ENCODE results near the gene RNF149.
"Not testable (repeated sequence)": the region's sequence is repeated elsewhere in the genome, so short reads cannot be mapped to it uniquely, and the experiment has no call there.

Gene RNF149

DNA sequence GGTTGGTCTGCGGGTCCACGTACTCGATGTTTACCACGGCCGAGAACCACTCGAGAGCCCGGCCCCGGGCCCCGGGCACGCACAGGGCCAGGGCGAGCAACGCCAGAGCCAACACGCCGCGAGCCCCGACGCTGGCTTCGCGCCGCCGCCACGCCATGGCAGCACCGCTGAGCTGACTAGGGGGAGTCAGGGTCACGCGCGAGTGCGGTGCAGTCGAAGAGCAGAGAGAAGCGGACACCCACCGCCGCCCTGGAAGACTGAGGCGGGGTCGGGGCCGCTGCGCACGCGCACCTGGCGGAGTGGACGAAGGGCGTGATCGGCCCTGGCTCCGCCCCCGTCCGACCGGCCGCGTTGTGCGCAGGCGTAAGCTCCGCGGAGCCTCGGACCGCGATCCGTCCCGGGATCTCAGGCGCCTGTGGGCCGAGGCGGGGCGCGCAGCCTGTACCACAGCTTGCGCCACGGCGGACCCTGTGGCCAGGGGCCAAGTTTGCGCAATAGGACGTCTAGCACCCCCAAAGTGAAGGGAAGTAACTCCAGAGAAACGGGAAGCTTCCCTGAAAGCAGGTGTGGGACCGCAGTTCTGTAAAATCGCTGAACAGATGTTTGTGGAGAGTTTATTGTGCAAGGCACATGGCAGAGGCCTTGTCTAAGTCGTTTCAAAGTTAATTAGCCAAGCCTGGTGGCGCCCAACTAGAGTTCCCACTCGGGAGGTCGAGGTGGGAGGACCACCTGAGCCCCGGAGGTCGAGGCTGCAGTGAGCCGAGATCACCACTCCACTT lies at the start of gene RNF149:
TSS of gene RNF149 (minus strand) at position 270 of the 779 bp plus-strand sequence. CDS start at position 157, 113 bp downstream.
- peak; percentile 77 to 82 (median 78) for DNase-seq (ENCODE audit: low read depth in 2 of 3, low spot score in 2 of 3)

GRCh38 chr2:101357376-101357775 lies 48.9 kb upstream of the RNF149 start:
- DNase-seq (ENCODE audit: low read depth in 2 of 3, low spot score in 2 of 3), result no peak

DNA sequence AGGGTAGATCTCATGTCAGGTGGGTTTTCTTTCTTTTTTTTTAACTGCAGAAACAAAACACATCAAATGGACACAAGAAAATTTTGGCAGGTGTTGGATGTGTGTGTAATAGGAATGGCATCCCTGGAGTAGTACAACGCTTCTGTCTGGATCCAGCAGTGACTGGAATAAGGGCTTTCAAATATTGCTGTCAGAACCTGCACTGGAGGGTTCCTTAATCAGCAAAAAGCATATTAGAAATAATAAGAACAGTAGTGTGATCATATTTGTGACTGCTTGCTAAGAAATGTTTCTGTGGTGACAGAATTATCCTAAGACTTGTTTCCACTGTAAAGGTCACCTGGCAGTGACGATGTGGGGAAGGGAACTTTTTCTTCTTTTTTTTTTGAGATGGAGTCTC lies 48.0 kb upstream of the RNF149 start:
- DNase-seq (ENCODE audit: low read depth in 2 of 3, low spot score in 2 of 3), result no peak

GRCh38 chr2:101356055-101356454 lies 47.6 kb upstream of the RNF149 start:
- DNase-seq (ENCODE audit: low read depth in 2 of 3, low spot score in 2 of 3), result no peak

DNA sequence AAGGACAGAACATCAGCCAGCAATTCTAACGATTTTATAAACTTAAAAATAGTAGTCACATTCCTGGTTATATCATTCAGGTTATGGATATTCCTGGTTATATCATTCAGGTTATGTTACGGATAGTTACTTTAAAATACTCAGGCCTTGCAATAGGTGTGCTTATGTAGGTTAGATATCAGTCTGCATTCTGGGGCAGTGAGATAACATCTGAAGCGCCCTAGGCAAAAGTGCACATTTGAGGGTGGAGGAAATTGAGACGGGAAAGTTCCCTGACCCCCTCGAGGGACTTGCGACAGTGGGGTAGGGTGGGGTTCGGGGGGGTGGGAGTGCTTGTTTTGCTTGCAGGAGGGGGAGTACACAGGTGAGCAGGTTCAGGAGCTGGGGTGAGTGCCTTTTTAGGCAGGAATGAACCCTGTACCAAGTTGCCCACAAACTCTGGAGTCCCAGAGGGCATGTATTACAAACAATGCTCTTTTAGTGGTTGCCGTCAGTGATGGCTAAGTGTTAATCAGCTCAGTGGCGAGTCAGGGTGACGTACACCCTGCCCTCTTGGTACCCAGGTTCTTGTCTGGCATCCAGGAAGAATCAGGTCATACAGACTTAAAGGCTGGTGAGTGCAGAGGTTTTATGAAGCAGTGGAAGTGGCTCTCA lies 47.0 kb upstream of the RNF149 start:
- no peak for DNase-seq (ENCODE audit: low read depth in 2 of 3, low spot score in 2 of 3)

- no peak for DNase-seq (ENCODE audit: low read depth in 2 of 3, low spot score in 2 of 3)
Observed at GRCh38 chr2:101354420-101355311, 46.2 kb upstream of the RNF149 start.

- DNase-seq (ENCODE audit: low read depth in 2 of 3, low spot score in 2 of 3), result not testable (repeated sequence)
Observed at GRCh38 chr2:101352631-101353030, 44.1 kb upstream of the RNF149 start.

DNA sequence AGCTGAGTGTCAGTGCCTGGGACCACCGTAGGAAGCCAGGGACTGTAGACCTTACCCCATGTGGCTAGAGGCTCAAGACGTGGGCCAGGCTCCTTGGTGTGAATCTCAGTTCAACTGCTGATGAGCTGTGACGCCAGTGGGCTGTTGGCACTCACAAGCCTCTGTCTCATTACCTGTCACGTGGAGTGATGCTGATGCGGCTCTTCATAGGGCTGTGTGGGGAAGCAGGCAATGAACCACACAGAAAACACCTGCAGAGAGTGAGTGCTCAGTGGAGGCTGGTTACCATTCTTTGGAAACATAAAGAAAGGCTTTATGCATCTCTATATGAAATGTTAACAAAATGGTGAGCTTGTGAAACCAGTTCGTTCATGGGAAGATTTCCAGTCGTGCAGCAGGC lies 42.7 kb upstream of the RNF149 start:
- DNase-seq (ENCODE audit: low read depth in 2 of 3, low spot score in 2 of 3), result no peak

- DNase-seq (ENCODE audit: low read depth in 2 of 3, low spot score in 2 of 3), result no peak
Observed at GRCh38 chr2:101349893-101350662, 41.6 kb upstream of the RNF149 start.

DNA sequence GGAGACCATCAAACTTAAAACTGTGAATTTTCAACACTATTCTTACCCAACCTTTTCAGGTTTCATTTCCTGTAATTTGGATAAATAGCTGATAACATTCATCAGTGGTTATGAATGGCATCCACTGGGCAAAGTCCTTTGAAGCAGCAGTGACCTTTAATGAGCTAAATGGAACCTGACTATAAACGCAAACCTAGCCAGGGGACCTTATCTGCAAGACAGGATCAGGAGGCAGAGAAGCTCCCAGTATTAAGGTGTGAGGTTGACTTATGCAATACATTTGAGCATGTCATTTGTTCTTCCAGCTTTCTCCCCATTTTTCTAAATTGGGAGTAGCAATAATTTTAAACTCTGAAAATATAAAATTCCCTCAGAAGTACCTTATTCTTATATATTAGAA lies 40.4 kb upstream of the RNF149 start:
- no peak for DNase-seq (ENCODE audit: low read depth in 2 of 3, low spot score in 2 of 3)

GRCh38 chr2:101346909-101347308 lies 38.4 kb upstream of the RNF149 start:
- no peak for DNase-seq (ENCODE audit: low read depth in 2 of 3, low spot score in 2 of 3)

DNA sequence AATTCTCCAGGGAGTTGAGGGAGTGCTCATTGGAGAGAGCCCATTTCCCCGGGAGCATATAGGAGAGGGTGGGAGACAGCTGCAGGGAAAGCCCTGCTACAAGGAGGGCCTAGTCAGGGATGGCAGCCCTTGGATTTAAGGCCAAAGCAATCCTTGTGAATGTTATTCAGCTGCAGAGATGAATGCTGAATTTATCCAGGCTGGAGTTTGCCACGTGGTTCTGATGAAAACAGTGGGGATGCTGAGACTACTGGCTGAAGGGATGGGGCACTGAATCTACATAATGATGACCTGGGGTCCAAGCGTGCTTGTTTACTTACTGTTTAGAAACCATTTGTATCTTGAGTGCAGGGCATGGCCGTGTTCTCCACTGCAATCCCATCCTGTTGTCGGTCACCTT lies 35.6 kb upstream of the RNF149 start:
- no peak for DNase-seq (ENCODE audit: low read depth in 2 of 3, low spot score in 2 of 3)

DNA sequence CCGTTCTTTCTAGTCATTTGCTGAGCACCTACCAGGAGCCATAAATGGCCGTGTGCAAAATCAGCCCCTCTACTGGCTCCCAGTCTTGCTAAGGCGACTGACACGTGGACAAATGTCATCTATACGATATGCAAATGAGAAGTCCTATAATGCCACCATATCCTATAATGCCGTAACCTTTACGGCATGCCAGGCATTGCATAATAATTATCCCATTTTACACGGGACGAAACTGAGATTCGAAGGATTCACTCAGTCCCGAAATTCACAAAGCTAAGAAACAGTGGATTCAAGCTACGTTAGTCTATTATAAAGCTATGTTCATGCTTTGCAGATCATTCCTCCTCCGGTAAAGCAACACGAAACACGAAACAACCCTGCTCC lies 34.1 kb upstream of the RNF149 start:
- DNase-seq (ENCODE audit: low read depth in 2 of 3, low spot score in 2 of 3), result no peak

DNA sequence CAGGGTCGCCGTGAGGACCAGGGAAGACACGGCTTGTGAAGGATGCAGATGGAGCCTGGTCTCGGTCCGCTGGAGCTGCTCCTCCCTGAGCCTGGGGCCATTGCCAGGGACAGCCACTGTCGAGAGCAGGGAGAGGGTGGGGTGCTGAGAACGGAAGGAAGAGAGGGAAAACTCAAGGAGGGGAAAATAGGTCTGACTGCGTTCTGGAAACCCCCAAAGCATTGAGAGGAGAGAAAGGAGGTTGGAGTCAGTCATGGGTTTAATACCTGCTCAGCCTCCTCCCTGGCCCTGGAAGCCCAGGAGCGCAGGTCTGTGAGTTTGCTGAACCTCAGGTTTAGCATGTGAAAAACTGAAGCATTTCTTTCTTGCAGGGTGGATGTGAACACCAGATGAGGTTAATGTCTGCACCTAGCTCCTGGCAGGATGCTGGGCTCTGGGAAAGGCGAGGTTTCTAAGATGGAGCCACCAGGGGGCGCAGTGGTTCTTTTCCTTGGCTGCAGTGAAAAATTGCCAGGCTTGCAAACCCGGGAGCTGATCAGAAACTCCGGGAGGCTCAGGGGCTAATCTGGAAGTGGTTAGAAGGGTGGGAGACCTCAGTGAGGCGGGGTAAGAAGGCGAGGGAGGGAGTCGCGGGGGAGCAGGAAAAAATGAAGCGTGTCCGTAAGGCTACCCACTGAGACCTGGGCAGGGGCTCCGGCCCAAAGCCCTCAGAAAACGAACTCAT lies 33.6 kb upstream of the RNF149 start:
- peak; percentile 28 to 66 (median 59) for DNase-seq (ENCODE audit: low read depth in 2 of 3, low spot score in 2 of 3)

- no peak for DNase-seq (ENCODE audit: low read depth in 2 of 3, low spot score in 2 of 3)
Observed at GRCh38 chr2:101341421-101341820, 32.9 kb upstream of the RNF149 start.

GRCh38 chr2:101340141-101340551 lies 31.6 kb upstream of the RNF149 start:
- DNase-seq (ENCODE audit: low read depth in 2 of 3, low spot score in 2 of 3), result no peak

DNA sequence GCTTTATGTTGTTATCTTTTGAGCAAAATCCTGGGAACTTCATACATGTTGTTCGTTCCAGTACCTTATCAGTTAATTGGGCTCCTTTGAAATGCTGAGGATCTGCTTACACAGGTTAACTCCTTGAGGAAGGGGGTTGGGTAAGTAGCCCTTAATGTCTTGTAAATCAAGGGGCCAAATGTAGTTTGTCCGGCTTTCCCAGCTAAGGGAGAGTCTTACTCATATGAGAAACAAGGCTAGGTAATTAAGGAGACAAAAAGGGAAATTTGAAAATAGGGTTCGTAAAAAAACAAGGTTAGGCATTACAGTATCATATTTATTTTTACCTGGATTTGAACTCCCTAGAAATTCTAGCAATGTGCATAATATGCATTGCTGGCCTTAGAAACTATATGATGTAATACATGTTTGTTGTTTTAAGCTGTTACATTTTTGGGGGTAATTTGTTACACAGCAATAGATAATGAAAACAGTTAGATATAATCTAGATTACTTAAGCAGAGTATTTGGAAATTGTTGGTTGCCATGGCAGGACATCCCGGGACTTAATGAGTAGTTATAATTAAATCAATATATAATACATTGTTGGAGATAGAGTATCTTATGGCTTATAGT lies 30.9 kb upstream of the RNF149 start:
- DNase-seq (ENCODE audit: low read depth in 2 of 3, low spot score in 2 of 3), result no peak

- no peak for DNase-seq (ENCODE audit: low read depth in 2 of 3, low spot score in 2 of 3)
Observed at GRCh38 chr2:101337877-101338276, 29.4 kb upstream of the RNF149 start.

DNA sequence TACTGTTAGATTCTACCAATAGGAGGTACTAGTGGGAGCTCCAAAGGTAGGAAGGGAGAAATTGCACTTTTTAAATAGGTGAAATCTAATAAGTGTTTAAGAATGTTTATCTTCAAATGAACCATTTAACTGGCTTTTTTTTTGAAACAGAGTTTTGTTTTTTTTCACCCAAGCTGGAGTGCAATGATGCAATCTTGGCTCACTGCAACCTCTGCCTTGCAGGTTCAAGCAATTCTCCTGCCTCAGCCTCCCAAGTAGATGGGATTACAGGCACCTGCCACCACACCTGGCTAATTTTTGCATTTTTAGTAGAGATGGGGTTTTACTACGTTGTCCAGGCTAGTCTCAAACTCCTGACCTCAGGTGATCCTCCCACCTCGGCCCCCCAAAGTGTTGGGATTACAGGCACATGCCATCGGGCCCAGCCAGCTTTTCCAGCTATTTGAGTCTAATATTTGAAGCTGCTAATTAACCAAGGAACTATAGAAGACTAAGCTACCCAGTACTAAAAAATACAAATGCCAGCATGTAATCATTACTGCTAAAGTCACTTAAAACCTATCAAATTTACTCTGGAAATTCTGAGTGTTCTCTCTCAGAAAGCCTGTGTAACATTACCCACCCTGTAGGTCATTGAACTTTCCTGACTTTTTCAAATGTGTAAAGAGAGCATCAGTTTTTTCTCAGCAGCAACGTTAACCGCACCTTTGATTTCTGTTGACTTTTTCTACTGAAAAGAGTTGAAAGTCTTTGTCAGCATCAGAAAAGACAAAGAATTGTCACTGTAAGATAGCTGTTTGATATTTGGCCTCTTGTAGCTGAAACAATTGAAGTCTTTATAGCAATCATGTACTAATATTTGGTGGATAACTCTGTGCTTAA lies 24.6 kb upstream of the RNF149 start:
- no peak for DNase-seq (ENCODE audit: low read depth in 2 of 3, low spot score in 2 of 3)
